Ureter (tissue), 1 donor: ENCODE results near the gene ACHE. TPM values are rescaled to one million over a fixed set of nuclear protein-coding genes. Genes with fewer than 3 reads are reported as not detected.

Source experiments
- DNase-seq: peaks from one replicate; pipeline ENCODE4 v3.0.0-alpha.2; 2020; ENCODE audit warnings: low spot score
- total RNA-seq: library from RNA; stranded (reverse); gene quantifications from one replicate; pipeline ENCODE4 v1.2.4, GENCODE V29; 2023
- donor health status: DM: yes; HTN: yes; CAD: no.

Gene ACHE
- total RNA-seq, 1 donor from 2014 or later: 4.0 TPM

DNA sequence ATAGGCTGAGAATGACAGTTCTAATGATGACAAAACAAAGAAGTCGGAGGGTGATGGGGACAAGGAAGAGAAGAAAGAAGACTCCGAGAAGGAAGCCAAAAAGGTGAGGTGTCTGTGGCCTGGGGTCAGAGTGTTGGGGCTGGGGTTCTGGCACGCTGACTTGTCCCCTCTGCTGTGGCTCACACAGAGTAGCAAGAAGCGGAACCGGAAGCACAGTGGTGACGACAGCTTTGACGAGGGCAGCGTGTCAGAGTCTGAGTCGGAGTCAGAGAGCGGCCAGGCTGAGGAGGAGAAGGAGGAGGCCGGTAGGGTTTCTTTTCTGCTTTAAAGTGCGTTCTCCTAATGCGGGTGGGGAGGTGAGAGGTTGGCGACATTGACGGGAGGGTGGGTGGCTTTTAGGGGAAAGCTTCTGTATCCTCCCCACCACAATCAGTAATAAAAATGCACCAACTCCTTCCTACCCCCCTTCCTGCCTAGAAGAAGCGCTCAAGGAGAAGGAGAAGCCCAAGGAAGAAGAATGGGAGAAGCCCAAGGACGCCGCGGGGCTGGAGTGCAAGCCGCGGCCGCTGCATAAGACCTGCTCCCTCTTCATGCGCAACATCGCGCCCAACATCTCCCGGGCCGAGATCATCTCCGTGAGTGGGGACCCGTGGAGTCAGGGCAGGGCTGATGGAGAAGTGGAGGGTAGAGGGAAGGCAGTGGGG is 10.8 kb downstream of the ACHE start:
- DNase-seq: no peak

DNA sequence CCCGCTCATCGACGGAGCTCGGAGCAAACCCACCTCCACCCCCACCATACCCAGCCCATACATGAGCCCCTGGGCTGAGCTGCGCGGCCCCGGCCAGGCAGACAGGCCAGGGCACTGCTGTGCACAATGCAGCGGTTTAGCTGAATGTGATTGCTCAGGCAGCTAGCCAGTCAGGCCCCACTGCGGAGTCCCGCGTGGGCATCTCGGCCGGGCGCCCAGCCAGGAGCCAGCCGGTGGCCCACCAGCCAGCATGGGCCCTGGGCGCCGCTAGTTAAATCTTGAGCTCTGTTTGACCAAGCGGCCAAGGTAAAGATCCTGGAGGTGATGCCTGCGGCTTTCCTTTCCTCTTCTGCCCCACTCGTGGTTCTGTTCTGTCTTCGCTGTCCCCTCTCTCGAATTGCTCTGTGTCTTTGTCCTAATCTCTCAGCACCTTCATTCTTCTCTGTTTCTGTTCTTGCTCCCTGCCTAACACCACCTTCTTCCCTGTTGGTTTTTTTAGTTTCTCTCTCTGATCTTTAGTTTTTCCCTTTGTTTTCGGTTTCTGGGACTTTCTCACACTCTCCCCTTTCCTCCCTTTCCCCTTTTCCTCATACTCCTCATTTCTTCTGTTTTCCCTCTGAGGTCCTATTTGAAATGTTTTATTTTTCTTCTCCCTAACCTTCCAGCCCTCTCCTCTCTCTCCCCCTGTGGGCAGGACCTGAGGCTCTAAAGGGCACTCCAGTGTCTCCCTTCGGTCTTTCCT is 12.7 kb downstream of the ACHE start:
- no peak for DNase-seq

GRCh38 chr7:100882201-100882600 is 13.5 kb downstream of the ACHE start:
- peak; percentile 39 for DNase-seq

DNA sequence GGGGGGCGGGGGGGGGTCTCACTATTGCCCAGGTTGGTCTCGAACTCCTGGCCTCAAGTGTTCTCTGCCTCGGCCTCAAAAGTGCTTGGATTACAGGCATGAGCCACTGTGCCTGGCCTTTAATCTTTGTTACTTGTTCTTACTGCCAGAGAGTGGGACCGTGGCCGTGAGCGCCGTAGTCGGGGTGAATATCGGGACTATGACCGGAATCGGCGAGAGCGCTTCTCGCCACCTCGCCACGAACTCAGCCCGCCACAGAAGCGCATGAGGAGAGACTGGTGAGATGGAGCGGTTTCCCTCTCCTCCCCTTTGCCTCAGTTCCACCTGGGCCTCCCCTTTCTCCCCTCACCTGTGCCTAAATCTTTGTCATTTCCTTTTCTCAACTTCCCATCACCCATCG is 14.6 kb downstream of the ACHE start:
- DNase-seq: peak; percentile 33

GRCh38 chr7:100880645-100881044 is 15.0 kb downstream of the ACHE start:
- DNase-seq: peak; percentile 32

DNA sequence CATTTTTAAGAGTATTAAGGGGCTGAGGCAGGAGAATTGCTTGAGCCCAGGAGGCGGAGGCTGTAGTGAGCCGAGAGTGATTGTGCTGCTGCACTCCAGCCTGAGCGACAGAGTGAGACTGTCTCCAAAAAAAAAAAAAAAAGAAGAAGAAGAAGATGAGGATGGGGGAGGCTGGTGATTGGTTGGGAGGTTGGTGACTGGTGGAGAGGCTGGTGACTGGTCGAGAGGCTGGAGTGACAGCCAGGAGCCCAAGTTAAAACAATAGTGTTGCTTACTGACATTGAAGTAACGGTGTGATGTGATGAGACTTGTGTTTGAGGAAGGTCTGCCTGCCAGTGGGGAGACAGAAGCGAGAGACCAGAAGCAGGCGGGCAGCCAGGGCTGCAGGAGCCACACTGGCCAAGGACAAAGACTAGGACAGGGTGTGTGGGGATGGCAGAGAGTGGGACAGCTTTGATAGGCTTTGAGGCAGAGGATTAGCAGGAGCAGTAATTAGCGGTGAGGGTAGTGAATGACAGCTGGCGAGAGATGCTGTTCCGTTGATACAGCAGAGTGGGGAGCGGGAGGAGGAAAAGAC is 15.9 kb downstream of the ACHE start:
- DNase-seq: no peak

GRCh38 chr7:100878685-100879084 is 17.0 kb downstream of the ACHE start:
- no peak for DNase-seq

GRCh38 chr7:100878013-100878412 is 17.7 kb downstream of the ACHE start:
- DNase-seq: no peak

DNA sequence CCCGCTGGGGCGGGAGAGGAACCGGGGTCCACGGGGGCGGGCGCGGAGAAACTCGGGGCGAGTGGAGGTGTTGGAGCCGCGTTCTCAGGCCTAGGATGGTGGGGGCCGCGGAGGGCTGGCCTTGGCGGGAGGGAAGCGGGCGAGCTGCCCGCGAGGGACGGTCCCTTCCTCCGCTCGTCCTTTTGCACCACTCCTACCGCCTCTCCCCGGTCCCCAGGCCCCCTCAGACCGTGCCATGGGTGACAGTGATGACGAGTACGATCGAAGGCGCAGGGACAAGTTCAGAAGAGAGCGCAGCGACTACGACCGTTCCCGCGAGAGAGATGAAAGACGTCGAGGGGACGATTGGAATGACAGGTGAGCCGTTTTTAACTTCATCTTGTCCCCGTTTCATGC is 20.3 kb downstream of the ACHE start:
- DNase-seq: no peak

DNA sequence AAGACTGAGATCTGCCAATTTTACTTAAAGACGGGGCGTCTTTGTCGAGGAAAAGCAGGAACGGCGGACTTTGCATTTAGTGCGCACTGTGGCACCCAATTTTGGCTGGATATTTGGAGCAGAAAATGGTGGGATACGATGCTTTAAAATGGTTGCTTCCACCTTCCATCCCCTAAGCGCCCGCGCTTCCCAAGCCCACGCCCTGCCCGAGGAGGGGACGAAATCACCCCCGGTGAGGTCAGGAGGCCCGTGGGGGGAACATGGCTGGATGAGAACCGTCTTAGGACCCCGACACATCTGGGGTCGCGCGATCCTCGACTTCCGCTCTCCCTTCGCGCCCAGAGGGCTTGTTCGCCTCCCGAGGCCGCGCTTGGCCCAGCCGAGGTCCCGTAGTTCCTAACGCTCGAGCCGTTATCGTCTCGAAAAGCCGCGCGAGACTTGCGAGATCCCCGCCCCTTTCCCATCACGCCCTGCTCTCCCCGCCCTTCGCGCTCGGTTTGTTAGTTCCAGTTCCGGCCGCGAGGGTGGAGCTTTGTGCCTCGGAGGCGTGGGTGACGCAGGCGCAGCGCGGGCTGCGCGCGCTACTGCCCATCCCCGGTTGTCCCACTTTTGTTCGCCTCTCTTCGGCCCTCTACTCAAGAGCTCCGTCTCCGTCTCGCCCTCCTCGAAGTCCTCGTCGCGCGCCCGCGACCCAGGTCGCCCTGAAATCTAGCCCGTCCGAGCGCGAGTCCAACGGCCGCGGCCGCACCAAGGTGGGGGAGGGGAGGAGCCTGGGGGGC is 20.9 kb downstream of the ACHE start, which contains the start of gene SRRT:
TSS of gene SRRT (plus strand) at position 527 of the 779 bp plus-strand sequence. CDS start 488 bp downstream, outside the sequence.
- peak; percentile 99 for DNase-seq

GRCh38 chr7:100874300-100874576 is 21.4 kb downstream of the ACHE start:
- no peak for DNase-seq

GRCh38 chr7:100873599-100874299 is 21.9 kb downstream of the ACHE start:
- no peak for DNase-seq

GRCh38 chr7:100867776-100868485 is 27.8 kb downstream of the ACHE start:
- DNase-seq: no peak

DNA sequence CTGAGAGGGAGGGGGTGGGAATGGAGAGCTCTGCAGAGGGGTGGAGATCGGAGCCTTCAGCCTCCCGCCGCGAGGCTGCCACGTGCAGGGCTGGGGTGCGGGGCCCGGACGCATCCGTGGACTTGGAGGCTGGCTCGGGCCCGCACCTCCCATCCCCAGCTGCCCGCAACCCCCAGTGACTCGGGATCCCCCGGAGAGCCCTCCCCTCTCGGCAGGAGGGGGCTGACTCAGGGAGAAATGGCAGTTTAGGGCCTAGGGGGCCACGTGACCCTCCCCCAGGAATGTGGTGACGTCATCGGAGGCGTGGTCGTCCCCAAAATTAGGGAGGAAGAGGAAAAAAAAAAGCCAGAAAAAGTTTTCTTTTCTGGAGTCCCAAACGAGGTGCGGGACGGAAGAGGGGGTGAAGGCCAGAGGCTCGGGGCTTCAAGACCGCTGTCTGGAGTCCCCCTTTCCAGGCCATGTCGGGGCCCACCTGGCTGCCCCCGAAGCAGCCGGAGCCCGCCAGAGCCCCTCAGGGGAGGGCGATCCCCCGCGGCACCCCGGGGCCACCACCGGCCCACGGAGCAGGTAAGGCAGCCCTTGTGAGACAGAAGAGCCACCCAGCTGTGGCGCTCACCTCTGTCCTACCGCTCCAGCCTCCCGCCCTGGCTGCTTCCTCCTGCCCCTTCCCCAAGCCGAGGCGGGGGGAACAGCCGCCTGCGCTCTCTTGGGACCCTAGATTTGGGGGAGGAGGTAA is 28.5 kb downstream of the ACHE start, which contains the start of gene TRIP6:
TSS of gene TRIP6 (plus strand) at position 348 of the 736 bp plus-strand sequence. CDS start at position 459, 111 bp downstream.
- DNase-seq: peak; percentile 97

GRCh38 chr7:100866729-100867039 is 29.0 kb downstream of the ACHE start:
- no peak for DNase-seq

DNA sequence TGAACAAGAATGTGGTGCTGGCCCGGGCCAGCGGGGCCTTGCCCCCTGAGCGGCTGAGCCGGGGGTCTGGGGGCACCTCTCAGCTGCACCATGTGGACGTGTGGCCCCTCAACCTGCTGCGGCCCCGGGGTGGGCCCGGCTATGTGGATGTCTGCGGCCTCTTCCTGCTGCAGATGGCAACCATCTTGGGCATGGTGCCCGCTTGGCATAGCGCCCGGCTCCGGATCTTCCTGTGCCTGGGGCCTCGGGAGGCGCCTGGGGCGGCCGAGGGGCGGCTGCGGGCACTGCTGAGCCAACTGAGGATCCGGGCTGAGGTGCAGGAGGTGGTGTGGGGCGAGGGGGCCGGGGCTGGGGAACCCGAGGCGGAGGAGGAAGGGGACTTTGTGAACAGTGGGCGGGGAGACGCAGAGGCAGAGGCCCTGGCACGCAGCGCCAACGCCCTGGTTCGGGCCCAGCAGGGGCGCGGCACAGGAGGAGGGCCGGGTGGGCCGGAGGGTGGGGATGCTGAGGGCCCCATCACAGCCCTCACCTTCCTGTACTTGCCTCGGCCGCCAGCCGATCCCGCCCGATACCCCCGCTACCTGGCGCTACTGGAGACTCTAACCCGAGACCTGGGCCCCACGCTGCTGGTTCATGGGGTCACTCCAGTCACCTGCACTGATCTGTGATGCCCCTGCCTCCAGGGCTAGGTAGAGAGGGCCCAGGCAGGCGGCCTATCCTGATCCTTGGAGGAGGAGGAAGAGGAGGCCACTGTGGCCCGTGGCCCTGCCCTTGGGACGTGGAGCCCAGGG is 29.6 kb downstream of the ACHE start:
- peak; percentile 92 for DNase-seq

DNA sequence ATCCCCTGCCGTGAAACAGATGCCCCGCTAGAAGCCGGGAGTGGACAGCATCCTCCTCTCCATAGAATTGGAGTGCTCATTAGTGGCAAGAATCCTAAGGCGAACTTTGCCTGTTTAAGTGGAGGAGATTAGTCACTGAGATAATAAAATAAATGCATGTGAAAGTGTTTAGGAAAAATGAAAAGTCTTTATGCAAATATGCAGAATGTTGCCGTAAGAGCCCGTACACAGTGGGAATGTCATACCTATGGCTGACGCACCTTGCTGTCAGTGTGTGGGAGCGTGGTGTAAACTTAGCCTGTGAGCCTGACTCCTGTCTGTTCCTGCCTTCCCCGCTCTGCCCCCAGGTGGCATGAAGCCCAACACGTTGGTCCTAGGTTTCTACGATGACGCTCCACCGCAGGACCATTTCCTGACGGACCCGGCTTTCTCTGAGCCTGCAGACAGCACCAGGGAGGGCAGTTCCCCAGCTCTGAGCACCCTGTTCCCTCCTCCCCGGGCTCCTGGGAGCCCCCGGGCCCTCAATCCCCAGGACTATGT is 30.2 kb downstream of the ACHE start:
- peak; percentile 78 for DNase-seq

- no peak for DNase-seq
Observed at GRCh38 chr7:100864263-100864845, 31.3 kb downstream of the ACHE start.

- DNase-seq: no peak
Observed at GRCh38 chr7:100863406-100863950, 32.2 kb downstream of the ACHE start.
